Ovary (tissue), 9 donors: ENCODE results near the gene AURKB. TPM values are rescaled to one million over a fixed set of nuclear protein-coding genes. Genes with fewer than 3 reads are reported as not detected.
"Not testable (repeated sequence)": the region's sequence is repeated elsewhere in the genome, so short reads cannot be mapped to it uniquely, and the experiment has no call there.

ENCODE experiments used
- DNase-seq, 5 donors: peaks; one replicate each; pipeline ENCODE4 v3.0.0-alpha.2; 2019 to 2020
- H3K27ac ChIP-seq, 2 donors: fragments of 200-600 bp; one replicate each; pipeline versions ENCODE4 v1.5.1 to v1.8.0; 2019 to 2022
- H3K27me3 ChIP-seq: fragments of 200-600 bp; one replicate; pipeline ENCODE4 v1.8.0; 2022
- H3K36me3 ChIP-seq: fragments of 200-600 bp; sonication (generic); one replicate; pipeline ENCODE4 v1.5.1; 2019
- H3K4me1 ChIP-seq: one replicate; pipeline ENCODE4 v1.8.1; 2013; ENCODE audit warnings: mild to moderate bottlenecking, moderate library complexity; ENCODE audit not compliant: insufficient read depth
- H3K4me3 ChIP-seq: fragments of 200-600 bp; sonication (generic); one replicate; pipeline ENCODE4 v1.5.1; 2017
- H3K9me3 ChIP-seq, 2 donors: fragments of 200-600 bp in 1 of 2; sonication (generic) in 1 of 2; one replicate each; pipeline versions ENCODE4 v1.5.1 to v1.8.1; 2013 to 2019; ENCODE audit warnings: mild to moderate bottlenecking in 1 of 2, moderate library complexity in 1 of 2
- CTCF ChIP-seq, 3 donors: fragments of 450-650 bp in 2 of 3; fragments of 200-600 bp in 1 of 3; IDR thresholded peaks; one replicate each; pipeline versions ENCODE4 v1.5.1 to v1.8.0; 2016 to 2022; ENCODE audit warnings: antibody characterized with exemption in 3 of 3, mild to moderate bottlenecking in 1 of 3
- EP300 ChIP-seq: sonication (generic); formaldehyde crosslinking; IDR thresholded peaks from one replicate; pipeline ENCODE4 v1.6.1; 2017; ENCODE audit warnings: antibody characterized with exemption
- POLR2A ChIP-seq: fragments of 450-650 bp; IDR thresholded peaks from one replicate; pipeline ENCODE4 v1.6.1; 2017; ENCODE audit warnings: antibody characterized with exemption, mild to moderate bottlenecking, moderate library complexity
- WGBS, 3 donors: extraction: QIAGEN DNeasy Blood & Tissue Kit in 1 of 3; methylation state at CpG; one replicate each; pipeline versions ENCODE4 v1.1.5 to v1.1.7; 2013 to 2017; 5-methylcytosine and 5-hydroxymethylcytosine counted together
- intact Hi-C, 4 donors: fragments of 100-400 bp; cut with DNase I; formaldehyde crosslinking; loops; one replicate each; pipeline versions ENCODE4 v1.11.0 to v1.15.1; 2022 to 2023
- polyA plus RNA-seq, 2 donors: library from polyadenylated mRNA; stranded (reverse); fragments of 200-250 nt in 1 of 2; fragments of 350-450 nt in 1 of 2; fragmentation: Illumina TruSeq in 1 of 2; extraction: RNeasy Lipid Tissue Mini Kit (QIAGEN cat#74804) in 1 of 2; gene quantifications; one replicate each; pipeline ENCODE4 v1.2.3, GENCODE V29; 2013 to 2014
- total RNA-seq, 7 donors: library from RNA; depleted of rRNA in 2 of 7; stranded (reverse); fragments of >200 nt in 2 of 7; fragmentation: NEBNext Ultra II Directional in 3 of 7; extraction: Animal tissue kit (Norgen Biotek cat#: 25700) in 3 of 7; gene quantifications; one replicate each; pipeline versions ENCODE4 v1.1.0 to v1.2.4, GENCODE V29; 2016 to 2023
- donor health status: DM: no; HTN: no; CAD: no; lungs with moderate emphysema.
- donor health status: DM: no; HTN: no; CAD: no.
- donor health status: Bipolar disorder and iron deficiency.
- donor health status: DM: yes; HTN: yes; CAD: no.
- donor health status: DM: no; HTN: no; CAD: no.
- donor health status: DM: yes; HTN: yes; CAD: no.

The AURKB gene
- total and polyA plus RNA-seq, 9 donors, result 0.68 to 1.7 (median 1.1) TPM; not detected in 3

- Histone ChIP-seq H3K27me3 (no peaks in the 10 kb centered on the region), H3K9me3 (no peaks in the 10 kb centered on the region), H3K36me3 (no peaks in the 10 kb centered on the region), H3K4me3 (no peak overlapping the region), H3K27ac (no peak overlapping the region), H3K4me1 (no peaks in the 10 kb centered on the region)
- intact Hi-C loops, result no loop called here
- DNase-seq, result no peak
- TF ChIP-seq POLR2A, result no peak
- no peak for TF ChIP-seq CTCF (IDR thresholded peaks at IDR 0.05)
- no peak for TF ChIP-seq EP300
- WGBS, 3 donors, result 92 to 97% (median 93%) methylated on average over 9 of the region's 9 CpGs
These were observed 45.1 kb upstream of the AURKB start for GRCh38 chr17:8255499-8255898.

GRCh38 chr17:8254881-8255280 is 44.5 kb upstream of the AURKB start:
- H3K27me3 ChIP-seq, result no peaks in the 10 kb centered on the region
- no peak overlapping the region for H3K27ac ChIP-seq
- TF ChIP-seq POLR2A (no peak), EP300 (no peak), CTCF (IDR thresholded peaks at IDR 0.05) (no peak)
- intact Hi-C loops, result loop anchor here in 1 of 4 donors (5.0 kb wide), 1 partner anchor 32 kb away; the partner anchor contains the start of gene RANGRF
- H3K36me3 ChIP-seq, result no peaks in the 10 kb centered on the region
- no peak overlapping the region for H3K4me3 ChIP-seq
- DNase-seq, result no peak
- 94 to 95% (median 95%) methylated on average over 11 of the region's 11 CpGs for WGBS, 3 donors
- H3K9me3 ChIP-seq, result no peaks in the 10 kb centered on the region
- H3K4me1 ChIP-seq, result no peaks in the 10 kb centered on the region

GRCh38 chr17:8253801-8254200 is 43.4 kb upstream of the AURKB start:
- intact Hi-C loops, result loop anchor here in 1 of 4 donors (5.0 kb wide), 1 partner anchor 34 kb away; the partner anchor contains the start of gene RANGRF
- H3K36me3 ChIP-seq, result no peaks in the 10 kb centered on the region
- no peak overlapping the region for H3K4me3 ChIP-seq
- H3K9me3 ChIP-seq, result no peaks in the 10 kb centered on the region
- TF ChIP-seq POLR2A, result no peak
- TF ChIP-seq EP300, result no peak
- no peak for TF ChIP-seq CTCF (IDR thresholded peaks at IDR 0.05)
- no peaks in the 10 kb centered on the region for H3K4me1 ChIP-seq
- WGBS, 3 donors, result 56 to 87% (median 78%) methylated on average over 8 of the region's 8 CpGs
- no peaks in the 10 kb centered on the region for H3K27me3 ChIP-seq
- no peak overlapping the region for H3K27ac ChIP-seq
- no peak for DNase-seq

- not testable (repeated sequence) for DNase-seq
- intact Hi-C loops, result loop anchor here in 1 of 4 donors (5.0 kb wide), 1 partner anchor 36 kb away; the partner anchor contains the start of gene RANGRF
These were observed 41.0 kb upstream of the AURKB start for GRCh38 chr17:8251411-8251810.

GRCh38 chr17:8249621-8250500 is 39.5 kb upstream of the AURKB start:
- intact Hi-C loops, result loop anchor here in 2 of 4 donors (2.0 to 10.0 kb wide), 3 partner anchors 27 to 45 kb away; partner anchors contain the start of genes RANGRF (in 1 of the 2) and SLC25A35 (in 1 of the 2)

More at GRCh38 chr17:8251411-8251810, 41.0 kb upstream of the AURKB start:
- H3K4me3 ChIP-seq, H3K27me3 ChIP-seq, H3K27ac ChIP-seq, H3K9me3 ChIP-seq, H3K4me1 ChIP-seq, H3K36me3 ChIP-seq: not testable (repeated sequence)
- 68 to 80% (median 69%) methylated on average over 2 of the region's 2 CpGs for WGBS, 3 donors

More at GRCh38 chr17:8249621-8250500, 39.5 kb upstream of the AURKB start:
- peaks cover 2% of the 10 kb centered on the region for H3K4me1 ChIP-seq
- no peak for DNase-seq
- WGBS, 3 donors, result 10 to 16% (median 11%) methylated on average over 10 of the region's 10 CpGs
- H3K27me3 ChIP-seq, result no peaks in the 10 kb centered on the region
- H3K9me3 ChIP-seq, result no peaks in the 10 kb centered on the region
- no peak for TF ChIP-seq EP300
- TF ChIP-seq CTCF (IDR thresholded peaks at IDR 0.05), result no peak
- no peak for TF ChIP-seq POLR2A
- H3K36me3 ChIP-seq, result no peaks in the 10 kb centered on the region
- H3K4me3 ChIP-seq, result peak overlapping the region; percentile 68
- peak overlapping the region in 1 of 2 donors; percentile 94 for H3K27ac ChIP-seq
